GM10266 (cell line): ENCODE measurements around the gene FERMT2.

Experiments used
- DNase-seq: peaks from one replicate; pipeline ENCODE4 v3.0.0; 2012; ENCODE audit errors: extremely low spot score
- TF ChIP-seq, protein P1 (sequence below): IDR thresholded peaks from 2 replicates; pipeline ENCODE4 v1.5.1; 2012; ENCODE audit warnings: mild to moderate bottlenecking, low read depth; ENCODE audit not compliant: control insufficient read depth, insufficient read depth; ENCODE audit errors: missing control alignments

Gene FERMT2

GRCh38 chr14:52852810-52853521 is 97.9 kb downstream of the FERMT2 start:
- DNase-seq: no peak
- TF ChIP-seq, protein P1, sequence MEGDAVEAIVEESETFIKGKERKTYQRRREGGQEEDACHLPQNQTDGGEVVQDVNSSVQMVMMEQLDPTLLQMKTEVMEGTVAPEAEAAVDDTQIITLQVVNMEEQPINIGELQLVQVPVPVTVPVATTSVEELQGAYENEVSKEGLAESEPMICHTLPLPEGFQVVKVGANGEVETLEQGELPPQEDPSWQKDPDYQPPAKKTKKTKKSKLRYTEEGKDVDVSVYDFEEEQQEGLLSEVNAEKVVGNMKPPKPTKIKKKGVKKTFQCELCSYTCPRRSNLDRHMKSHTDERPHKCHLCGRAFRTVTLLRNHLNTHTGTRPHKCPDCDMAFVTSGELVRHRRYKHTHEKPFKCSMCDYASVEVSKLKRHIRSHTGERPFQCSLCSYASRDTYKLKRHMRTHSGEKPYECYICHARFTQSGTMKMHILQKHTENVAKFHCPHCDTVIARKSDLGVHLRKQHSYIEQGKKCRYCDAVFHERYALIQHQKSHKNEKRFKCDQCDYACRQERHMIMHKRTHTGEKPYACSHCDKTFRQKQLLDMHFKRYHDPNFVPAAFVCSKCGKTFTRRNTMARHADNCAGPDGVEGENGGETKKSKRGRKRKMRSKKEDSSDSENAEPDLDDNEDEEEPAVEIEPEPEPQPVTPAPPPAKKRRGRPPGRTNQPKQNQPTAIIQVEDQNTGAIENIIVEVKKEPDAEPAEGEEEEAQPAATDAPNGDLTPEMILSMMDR: no peak

- no peak for DNase-seq
- TF ChIP-seq, protein P1: no peak
These were observed 100.4 kb downstream of the FERMT2 start for GRCh38 chr14:52850451-52850909.

- no peak for DNase-seq
- TF ChIP-seq, protein P1: no peak
These were observed 102.2 kb downstream of the FERMT2 start for GRCh38 chr14:52848626-52849025.

DNA sequence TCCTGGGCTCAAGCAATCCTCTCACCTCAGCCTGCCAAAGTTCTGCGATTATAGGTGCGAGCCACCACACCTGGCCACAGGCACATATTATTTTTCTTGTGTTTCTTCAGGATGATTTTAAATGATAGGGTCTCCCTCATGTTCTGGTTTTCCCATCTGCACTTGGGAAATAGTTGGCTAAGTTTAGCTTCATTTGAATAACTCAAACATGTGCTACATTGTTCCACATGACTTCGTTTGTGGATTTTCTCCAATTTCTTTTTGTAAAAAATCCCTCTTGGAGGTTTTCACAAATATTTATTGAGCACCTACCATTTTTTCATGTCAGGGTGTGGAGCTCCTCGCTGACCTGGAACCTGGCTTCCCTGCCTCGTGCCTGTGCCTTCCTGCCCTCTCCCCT is 104.3 kb downstream of the FERMT2 start:
- DNase-seq: no peak
- TF ChIP-seq, protein P1: no peak

GRCh38 chr14:52845081-52845480 is 105.8 kb downstream of the FERMT2 start:
- TF ChIP-seq, protein P1: no peak
- no peak for DNase-seq

DNA sequence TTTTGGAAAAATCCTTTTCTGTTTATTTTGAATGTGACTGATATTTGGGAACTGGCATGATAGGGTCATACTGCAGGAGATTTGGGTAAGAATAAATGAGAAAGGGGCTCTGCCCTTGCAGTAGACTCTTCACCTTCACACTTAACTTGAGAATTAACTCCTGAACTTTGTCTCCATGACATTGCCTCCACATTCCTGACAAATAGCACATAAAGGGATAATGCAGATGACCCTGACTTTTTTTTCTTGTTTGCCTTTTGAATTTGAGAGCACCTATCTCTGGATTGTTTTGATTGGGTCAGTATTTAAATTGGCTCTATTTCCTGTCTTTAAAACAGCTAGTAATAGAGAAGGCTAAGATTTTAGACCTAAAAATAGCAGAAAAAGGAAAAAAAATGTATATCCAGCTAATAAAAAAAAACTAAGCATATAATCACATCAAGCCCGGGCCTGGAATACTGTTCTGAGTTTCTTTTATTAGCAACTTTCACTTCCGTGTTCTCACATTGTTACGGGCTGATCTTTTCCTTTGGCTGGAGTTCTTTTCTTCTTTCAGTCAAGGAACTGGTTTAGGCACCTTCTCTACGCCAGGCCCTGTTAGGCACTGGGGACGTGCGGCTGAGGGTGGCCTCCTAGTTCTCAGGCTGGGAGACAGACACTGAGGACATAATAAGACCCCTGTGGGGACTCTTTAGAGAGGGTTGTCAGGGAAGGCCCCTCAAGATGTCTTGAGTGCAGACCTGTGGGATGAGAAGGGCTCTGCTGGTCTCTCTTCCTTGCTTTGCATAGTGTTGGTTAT is 106.4 kb downstream of the FERMT2 start:
- no peak for DNase-seq

DNA sequence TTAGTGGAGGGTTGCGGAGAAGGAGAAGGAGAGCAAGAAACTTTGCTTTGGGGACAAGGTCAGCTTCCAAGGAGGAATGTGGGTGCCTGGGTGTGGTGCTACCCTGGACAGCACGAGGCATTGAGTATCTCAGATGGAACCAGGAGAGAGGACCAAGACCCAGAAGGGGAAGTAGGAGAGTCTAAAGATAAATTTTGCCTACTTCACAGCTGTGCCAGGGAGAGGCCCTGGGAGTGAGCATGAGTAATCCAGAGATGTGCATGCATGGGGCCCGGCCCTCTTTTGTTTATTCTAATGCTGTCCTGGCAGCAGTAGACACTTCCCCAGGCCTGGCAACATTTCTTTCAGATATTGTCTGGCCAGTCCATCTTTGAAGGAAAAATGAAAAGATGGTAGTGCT is 110.0 kb downstream of the FERMT2 start:
- no peak for DNase-seq
- TF ChIP-seq, protein P1: no peak

More for the DNA sequence above, 106.4 kb downstream of the FERMT2 start:
- TF ChIP-seq, protein P1: no peak
